Measurements from ENCODE around the gene NTSR1. TPM values are rescaled to one million over a fixed set of nuclear protein-coding genes. Genes with fewer than 3 reads are reported as not detected.

Gene NTSR1
- total and polyA plus RNA-seq, 2 of the 8 experiments (the other 6 are each of a cell fraction or from before 2014, with no cell fraction given) = 0.53 to 0.89 TPM

DNA sequence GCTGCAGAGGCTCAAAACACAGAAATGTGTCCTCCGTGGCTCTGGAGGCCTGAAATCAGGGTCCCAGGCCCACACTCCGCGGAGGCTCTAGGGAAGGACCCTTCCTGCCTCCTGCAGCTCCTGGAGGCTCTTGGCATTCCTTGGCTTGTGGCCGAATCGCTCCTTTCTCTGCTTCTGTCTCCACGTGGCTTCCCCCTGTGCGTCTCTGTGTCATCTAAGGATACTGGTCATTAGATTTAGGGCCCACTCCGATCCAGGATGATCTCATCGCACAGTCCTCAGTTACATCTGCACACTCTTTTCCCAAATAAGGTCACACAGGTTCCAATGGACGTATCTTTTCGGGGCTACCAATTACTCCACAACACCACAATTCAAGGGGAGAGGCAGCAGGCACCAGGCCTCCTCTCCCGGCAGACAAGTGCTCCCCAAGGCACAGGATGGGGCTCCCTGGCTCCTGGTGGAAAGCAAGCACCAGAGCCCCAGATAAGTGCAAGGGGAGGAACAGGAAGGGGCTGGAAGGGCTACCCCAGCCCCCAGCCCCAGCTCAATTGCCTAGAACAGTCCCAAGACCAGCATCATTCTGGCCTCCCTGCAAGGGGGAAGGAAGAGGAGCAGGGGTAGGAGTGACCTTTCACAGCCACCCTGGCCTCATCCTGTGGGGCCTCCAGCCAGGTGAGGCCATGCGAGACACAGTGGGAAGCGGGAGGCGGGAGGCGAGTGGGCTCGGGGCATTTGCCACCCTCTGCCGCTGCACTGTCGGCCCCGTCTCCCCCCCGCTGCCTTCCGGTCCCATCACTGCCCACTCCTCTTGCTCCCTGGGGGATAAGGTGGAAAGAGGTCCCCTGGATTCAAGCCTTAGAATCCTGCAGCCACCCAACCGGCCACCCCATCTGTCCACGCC is 16.3 kb downstream of the NTSR1 start (continued):
- TF ChIP-seq RXRA (IDR thresholded peaks at IDR 0.05; ENCODE audit: insufficient read depth, low read depth, low read length) (no peak), EGR1 (IDR thresholded peaks at IDR 0.05; ENCODE audit: borderline replicate concordance, low read depth, low read length) (no peak), SP4 (IDR thresholded peaks at IDR 0.05; ENCODE audit: low read length) (no peak)
